Left lung (tissue), 10 donors: Measurements from ENCODE around the gene SMIM7. TPM values are rescaled to one million over a fixed set of nuclear protein-coding genes. Genes with fewer than 3 reads are reported as not detected.
"Not testable (repeated sequence)": the region's sequence is repeated elsewhere in the genome, so short reads cannot be mapped to it uniquely, and the experiment has no call there.

Source experiments
- ATAC-seq: fragments of 200-7000 bp; cut with Tn5 transposase; one replicate; pipeline ENCODE4 v1.9.1; 2020; ENCODE audit warnings: moderate library complexity
- DNase-seq, 4 donors: peaks; one replicate each; pipeline ENCODE4 v3.0.0-alpha.2; 2013 to 2020
- H3K27ac ChIP-seq, 2 donors: fragments of 200-600 bp; sonication (generic) in 1 of 2; one replicate each; pipeline versions ENCODE4 v1.5.0 to v1.8.0; 2020 to 2021
- H3K27me3 ChIP-seq, 2 donors: fragments of 200-600 bp; sonication (generic) in 1 of 2; one replicate each; pipeline versions ENCODE4 v1.5.0 to v1.8.0; 2020 to 2021
- H3K36me3 ChIP-seq, 2 donors: fragments of 200-600 bp; sonication (generic) in 1 of 2; one replicate each; pipeline versions ENCODE4 v1.5.0 to v1.8.0; 2020 to 2021
- H3K4me1 ChIP-seq, 2 donors: fragments of 200-600 bp; one replicate each; pipeline ENCODE4 v1.8.0; 2021
- H3K4me3 ChIP-seq, 2 donors: fragments of 200-600 bp; sonication (generic) in 1 of 2; one replicate each; pipeline versions ENCODE4 v1.5.0 to v1.8.0; 2020 to 2021; ENCODE audit warnings: mild to moderate bottlenecking in 1 of 2
- H3K9me3 ChIP-seq, 2 donors: fragments of 200-600 bp; sonication (generic) in 1 of 2; one replicate each; pipeline versions ENCODE4 v1.5.0 to v1.8.0; 2020 to 2021
- CTCF ChIP-seq, 2 donors: fragments of 200-600 bp; sonication (generic) in 1 of 2; IDR thresholded peaks; one replicate each; pipeline versions ENCODE4 v1.5.0 to v1.8.0; 2021; ENCODE audit warnings: antibody characterized with exemption in 2 of 2
- intact Hi-C, 2 donors: fragments of 100-400 bp; cut with DNase I; formaldehyde crosslinking; loops; one replicate each; pipeline versions ENCODE4 v1.11.2 to v1.14.2; 2022
- polyA plus RNA-seq, 6 donors: library from polyadenylated mRNA; unstranded; fragments of 120-200 nt; gene quantifications; one replicate each; pipeline ENCODE4 v1.2.1, GENCODE V29; 2013; ENCODE audit not compliant: insufficient read length in 6 of 6
- total RNA-seq, 2 donors: library from RNA; stranded (reverse); fragmentation: NEBNext Ultra II Directional; extraction: Animal tissue kit (Norgen Biotek cat#: 25700); gene quantifications; one replicate each; pipeline ENCODE4 v1.2.1, GENCODE V29; 2021
- donor health status: DM: no; HTN: yes; CAD: no.
- donor health status: DM: no; HTN: no; CAD: no.

SMIM7 gene
- total and polyA plus RNA-seq, 8 donors: 70.7 to 112 (median 99.6) TPM

- no peak overlapping the region for H3K27ac ChIP-seq
- no peaks in the 10 kb centered on the region for H3K27me3 ChIP-seq
- H3K4me1 ChIP-seq: peaks cover 6 to 40% of the 10 kb centered on the region in 2 donors
- no peak for ATAC-seq
- no peak for TF ChIP-seq CTCF (IDR thresholded peaks at IDR 0.05)
- H3K9me3 ChIP-seq: no peaks in the 10 kb centered on the region
- H3K36me3 ChIP-seq: peaks cover 0 to 83% of the 10 kb centered on the region in 2 donors
- H3K4me3 ChIP-seq: no peak overlapping the region
- no peak for DNase-seq
- intact Hi-C loops: no loop called here
These were observed 5.8 kb downstream of the SMIM7 start for GRCh38 chr19:16654140-16654539.

GRCh38 chr19:16652854-16653253, 7.1 kb downstream of the SMIM7 start:
- H3K27ac ChIP-seq: no peak overlapping the region

GRCh38 chr19:16651421-16652188, 8.3 kb downstream of the SMIM7 start:
- Histone ChIP-seq H3K36me3 (peaks cover 0 to 88% of the 10 kb centered on the region in 2 donors), H3K4me1 (peaks cover 0 to 17% of the 10 kb centered on the region in 2 donors)
- H3K9me3 ChIP-seq, ATAC-seq, H3K4me3 ChIP-seq, H3K27ac ChIP-seq, intact Hi-C loops, DNase-seq, H3K27me3 ChIP-seq: not testable (repeated sequence)

More at GRCh38 chr19:16652854-16653253, 7.1 kb downstream of the SMIM7 start:
- ATAC-seq: no peak
- H3K36me3 ChIP-seq: peaks cover 0 to 88% of the 10 kb centered on the region in 2 donors
- TF ChIP-seq CTCF (IDR thresholded peaks at IDR 0.05): no peak
- peaks cover 0 to 28% of the 10 kb centered on the region in 2 donors for H3K4me1 ChIP-seq
- H3K27me3 ChIP-seq: no peaks in the 10 kb centered on the region
- no peak for DNase-seq
- intact Hi-C loops: no loop called here
- H3K4me3 ChIP-seq: no peak overlapping the region
- no peaks in the 10 kb centered on the region for H3K9me3 ChIP-seq

GRCh38 chr19:16650821-16651220, 9.1 kb downstream of the SMIM7 start:
- TF ChIP-seq CTCF (IDR thresholded peaks at IDR 0.05): no peak
- intact Hi-C loops: no loop called here
- ATAC-seq (no peak), DNase-seq (no peak)
- Histone ChIP-seq H3K4me3 (no peak overlapping the region), H3K36me3 (peaks cover 0 to 88% of the 10 kb centered on the region in 2 donors), H3K27me3 (no peaks in the 10 kb centered on the region), H3K4me1 (peaks cover 0 to 17% of the 10 kb centered on the region in 2 donors), H3K9me3 (no peaks in the 10 kb centered on the region), H3K27ac (no peak overlapping the region)

GRCh38 chr19:16649734-16650133, 10.2 kb downstream of the SMIM7 start:
- intact Hi-C loops: no loop called here
- ATAC-seq: peak; percentile 24
- Histone ChIP-seq H3K27me3 (no peaks in the 10 kb centered on the region), H3K9me3 (no peaks in the 10 kb centered on the region), H3K27ac (peak overlapping the region in 1 of 2 donors; percentile 30), H3K4me3 (no peak overlapping the region), H3K36me3 (peaks cover 0 to 88% of the 10 kb centered on the region in 2 donors), H3K4me1 (peaks cover 0 to 17% of the 10 kb centered on the region in 2 donors)
- TF ChIP-seq CTCF (IDR thresholded peaks at IDR 0.05): no peak
- no peak for DNase-seq
